ENCODE results near the gene CYP2E1.
"Not testable (repeated sequence)": the region's sequence is repeated elsewhere in the genome, so short reads cannot be mapped to it uniquely, and the experiment has no call there.

Gene CYP2E1

GRCh38 chr10:133577037-133577436, 49.9 kb downstream of the CYP2E1 start:
- not testable (repeated sequence) for DNase-seq
